Measurements from ENCODE around the gene C5orf15. TPM values are rescaled to one million over a fixed set of nuclear protein-coding genes. Genes with fewer than 3 reads are reported as not detected.
A peak's percentile ranks its signal among the peaks of the same experiment; 100 is the strongest.

Gene C5orf15
- total RNA-seq, 1 experiment from 2014 or later, result 45.2 TPM

GRCh38 chr5:133993185-133993936 lies 24.9 kb upstream of the C5orf15 start:
- POLR2A ChIA-PET (ENCODE audit: unreplicated experiment), result interaction anchor here (0.8 kb wide), 1 partner anchor 299 kb away, joined by 5 read pairs; no protein-coding TSS in a partner anchor
- H3K36me3 ChIP-seq (ENCODE audit: low read depth, low read length), result peaks cover 19% of the 10 kb centered on the region
- no peaks in the 10 kb centered on the region for H3F3A ChIP-seq (ENCODE audit: low read length, unreplicated experiment)
- H3K4me2 ChIP-seq (ENCODE audit: low read length), result peak overlapping the region; percentile 55
- H3K79me2 ChIP-seq (ENCODE audit: low read length), result peaks cover 86% of the 10 kb centered on the region
- peaks cover 49% of the 10 kb centered on the region for H4K20me1 ChIP-seq (ENCODE audit: low read length)
- no peak overlapping the region for H2AFZ ChIP-seq (ENCODE audit: low read length)
- H3K27me3 ChIP-seq (ENCODE audit: low read length), result no peaks in the 10 kb centered on the region
- no peak overlapping the region for H3K9ac ChIP-seq (ENCODE audit: low read length)
- H3K27ac ChIP-seq (ENCODE audit: low read length), result peak overlapping the region; percentile 77
- intact Hi-C loops (cut with micrococcal nuclease), result loop anchor here (1.0 kb wide), 1 partner anchor 25 kb away; the partner anchor contains the start of gene C5orf15
- H3K4me3 ChIP-seq (ENCODE audit: low read length), result no peak overlapping the region
- H3K4me1 ChIP-seq (ENCODE audit: insufficient read depth, low read length), result peaks cover 39% of the 10 kb centered on the region
- DNase-seq (peak; percentile 82), ATAC-seq (peak; percentile 94)
- no TSS peak for BruUV-seq (replicated peaks)
- no peaks in the 10 kb centered on the region for H3K9me2 ChIP-seq (replicated peaks; ENCODE audit: low read length)
- TF ChIP-seq CTCF (conservative IDR thresholded peaks at IDR 0.05; ENCODE audit: low read depth, low read length), result no peak
- TF ChIP-seq EZH2 (IDR thresholded peaks at IDR 0.05; ENCODE audit: low read length, unreplicated experiment), result no peak
- no peak for TF ChIP-seq EZH2phosphoT487 (IDR thresholded peaks at IDR 0.05; ENCODE audit: borderline replicate concordance, low read length)
- CTCF ChIA-PET, result interaction anchor here (1.2 kb wide), 1 partner anchor 12 kb away, joined by 3 read pairs; the partner anchor contains the start of gene VDAC1
- H3K9me3 ChIP-seq (ENCODE audit: low read length), result no peaks in the 10 kb centered on the region

- Histone ChIP-seq H3K27ac (ENCODE audit: low read length) (peak overlapping the region; percentile 77), H3F3A (ENCODE audit: low read length, unreplicated experiment) (no peaks in the 10 kb centered on the region), H3K9me3 (ENCODE audit: low read length) (no peaks in the 10 kb centered on the region), H3K9me2 (replicated peaks; ENCODE audit: low read length) (no peaks in the 10 kb centered on the region), H2AFZ (ENCODE audit: low read length) (no peak overlapping the region), H3K27me3 (ENCODE audit: low read length) (no peaks in the 10 kb centered on the region), H4K20me1 (ENCODE audit: low read length) (peaks cover 48% of the 10 kb centered on the region), H3K4me2 (ENCODE audit: low read length) (peak overlapping the region; percentile 55), H3K9ac (ENCODE audit: low read length) (no peak overlapping the region), H3K4me1 (ENCODE audit: insufficient read depth, low read length) (peaks cover 39% of the 10 kb centered on the region), H3K4me3 (ENCODE audit: low read length) (0 out of 2 replicates have a peak overlapping the region, but pooled peaks have one; percentile 15), H3K36me3 (ENCODE audit: low read depth, low read length) (peaks cover 23% of the 10 kb centered on the region), H3K79me2 (ENCODE audit: low read length) (peaks cover 81% of the 10 kb centered on the region)
- no peak for TF ChIP-seq EZH2 (IDR thresholded peaks at IDR 0.05; ENCODE audit: low read length, unreplicated experiment)
- TF ChIP-seq CTCF (conservative IDR thresholded peaks at IDR 0.05; ENCODE audit: low read depth, low read length), result no peak
- TF ChIP-seq EZH2phosphoT487 (IDR thresholded peaks at IDR 0.05; ENCODE audit: borderline replicate concordance, low read length), result no peak
- no peak for DNase-seq
- BruUV-seq (replicated peaks), result no TSS peak
- POLR2A ChIA-PET (ENCODE audit: unreplicated experiment), result no interaction called here
- ATAC-seq, result no peak
- CTCF ChIA-PET, result interaction anchor here (1.2 kb wide), 1 partner anchor 13 kb away, joined by 3 read pairs; the partner anchor contains the start of gene VDAC1
- intact Hi-C loops (cut with micrococcal nuclease), result loop anchor here (1.0 kb wide), 1 partner anchor 24 kb away; the partner anchor contains the start of gene C5orf15
These were observed 24.2 kb upstream of the C5orf15 start for GRCh38 chr5:133992429-133993155.
